Ramos (cell line): ENCODE results near the gene ZNF580.

ENCODE experiments used
- in situ Hi-C: fragments of 300-500 bp; cut with MboI; formaldehyde crosslinking; loops from one replicate; pipeline ENCODE4 v1.14.3; 2022; ENCODE audit warnings: low sequenced_read_pairs; ENCODE audit not compliant: unreplicated experiment

ZNF580 gene

GRCh38 chr19:55654868-55655647, 14.3 kb downstream of the ZNF580 start, which contains the start of gene U2AF2:
U2AF2 (plus strand) TSS chr19:55655035; CDS start chr19:55655105, 70 bp downstream.
- in situ Hi-C loops, result loop anchor here (25.0 kb wide), 1 partner anchor 1468 kb away; the partner anchor contains the start of genes MBOAT7 and TSEN34

GRCh38 chr19:55655648-55656040, 14.8 kb downstream of the ZNF580 start:
- in situ Hi-C loops, result loop anchor here (25.0 kb wide), 1 partner anchor 1468 kb away; the partner anchor contains the start of genes MBOAT7 and TSEN34

DNA sequence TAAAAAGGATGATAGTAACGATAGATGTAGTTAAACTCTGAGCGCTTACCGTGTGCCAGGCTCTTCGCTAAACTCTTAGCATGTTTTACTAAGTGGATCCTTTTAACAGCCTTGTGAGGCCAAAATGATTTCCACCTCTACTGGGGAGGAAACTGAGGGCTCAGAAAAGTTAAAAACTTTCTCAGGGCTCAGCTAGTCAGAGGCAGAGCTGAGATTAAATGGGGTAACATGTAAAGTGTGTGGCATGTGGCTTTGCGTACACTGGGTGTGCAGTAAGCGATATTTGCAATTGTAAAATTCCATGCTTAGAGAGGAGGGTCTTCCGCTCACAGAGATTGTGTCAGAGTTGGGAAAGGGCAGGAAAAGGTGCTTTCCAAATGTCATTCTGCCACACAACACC, 15.8 kb downstream of the ZNF580 start:
- in situ Hi-C loops, result loop anchor here (25.0 kb wide), 1 partner anchor 1469 kb away; the partner anchor contains the start of genes MBOAT7 and TSEN34

GRCh38 chr19:55656988-55657747, 16.4 kb downstream of the ZNF580 start:
- in situ Hi-C loops, result loop anchor here (25.0 kb wide), 1 partner anchor 1470 kb away; the partner anchor contains the start of genes MBOAT7 and TSEN34

- in situ Hi-C loops, result loop anchor here (25.0 kb wide), 1 partner anchor 1472 kb away; the partner anchor contains the start of genes MBOAT7 and TSEN34
These were observed 18.2 kb downstream of the ZNF580 start for GRCh38 chr19:55658846-55659459.

- in situ Hi-C loops, result loop anchor here (25.0 kb wide), 1 partner anchor 1473 kb away; the partner anchor contains the start of genes MBOAT7 and TSEN34
These were observed 19.0 kb downstream of the ZNF580 start for GRCh38 chr19:55659822-55660221.

DNA sequence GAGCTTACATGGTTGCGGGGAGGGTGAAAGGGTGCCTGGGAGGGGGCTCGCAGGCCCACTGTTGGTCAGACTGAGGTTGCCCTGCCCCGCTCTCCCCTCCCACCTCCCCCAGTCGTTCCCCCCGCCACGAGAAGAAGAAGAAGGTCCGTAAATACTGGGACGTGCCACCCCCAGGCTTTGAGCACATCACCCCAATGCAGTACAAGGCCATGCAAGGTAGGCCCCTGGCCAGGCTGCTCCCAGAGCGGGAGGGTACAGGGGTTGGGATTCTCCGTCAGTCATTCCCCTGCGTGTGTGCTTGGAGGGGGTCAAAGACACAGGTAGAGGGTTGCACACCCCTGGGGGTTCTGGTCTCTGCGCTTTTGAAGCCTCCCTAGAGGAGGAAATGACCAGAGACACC, 19.6 kb downstream of the ZNF580 start:
- in situ Hi-C loops, result loop anchor here (25.0 kb wide), 1 partner anchor 1473 kb away; the partner anchor contains the start of genes MBOAT7 and TSEN34

- in situ Hi-C loops, result loop anchor here (25.0 kb wide), 1 partner anchor 1474 kb away; the partner anchor contains the start of genes MBOAT7 and TSEN34
These were observed 20.2 kb downstream of the ZNF580 start for GRCh38 chr19:55660991-55661390.

- in situ Hi-C loops, result loop anchor here (25.0 kb wide), 1 partner anchor 1475 kb away; the partner anchor contains the start of genes MBOAT7 and TSEN34
These were observed 21.0 kb downstream of the ZNF580 start for GRCh38 chr19:55661826-55662225.

- in situ Hi-C loops, result loop anchor here (25.0 kb wide), 1 partner anchor 1477 kb away; the partner anchor contains the start of genes MBOAT7 and TSEN34
These were observed 23.2 kb downstream of the ZNF580 start for GRCh38 chr19:55663846-55664536.

GRCh38 chr19:55666343-55667005, 25.7 kb downstream of the ZNF580 start:
- in situ Hi-C loops, result loop anchor here (25.0 kb wide), 1 partner anchor 1479 kb away; the partner anchor contains the start of genes MBOAT7 and TSEN34

GRCh38 chr19:55667006-55667381, 26.2 kb downstream of the ZNF580 start:
- in situ Hi-C loops, result loop anchor here (25.0 kb wide), 1 partner anchor 1480 kb away; the partner anchor contains the start of genes MBOAT7 and TSEN34

DNA sequence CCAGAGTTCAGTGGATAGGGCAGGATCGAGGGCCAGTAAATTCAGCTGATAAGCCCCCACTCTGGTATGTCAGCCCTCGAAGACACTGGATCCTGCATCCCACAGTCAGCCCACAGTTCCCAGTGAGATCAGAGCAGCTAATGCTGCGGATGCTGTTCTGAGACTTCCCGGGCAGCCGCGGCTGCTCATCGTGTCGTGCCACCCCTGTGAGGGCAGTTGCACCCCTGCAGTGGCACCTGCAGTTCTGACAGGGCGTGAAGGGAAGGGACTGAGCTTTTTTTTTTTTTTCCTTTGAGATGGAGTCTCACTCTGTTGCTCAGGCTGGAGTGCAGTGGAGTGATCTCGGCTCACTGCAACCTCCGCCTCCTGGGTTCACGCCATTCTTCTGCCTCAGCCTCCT, 26.7 kb downstream of the ZNF580 start:
- in situ Hi-C loops, result loop anchor here (25.0 kb wide), 1 partner anchor 1480 kb away; the partner anchor contains the start of genes MBOAT7 and TSEN34

DNA sequence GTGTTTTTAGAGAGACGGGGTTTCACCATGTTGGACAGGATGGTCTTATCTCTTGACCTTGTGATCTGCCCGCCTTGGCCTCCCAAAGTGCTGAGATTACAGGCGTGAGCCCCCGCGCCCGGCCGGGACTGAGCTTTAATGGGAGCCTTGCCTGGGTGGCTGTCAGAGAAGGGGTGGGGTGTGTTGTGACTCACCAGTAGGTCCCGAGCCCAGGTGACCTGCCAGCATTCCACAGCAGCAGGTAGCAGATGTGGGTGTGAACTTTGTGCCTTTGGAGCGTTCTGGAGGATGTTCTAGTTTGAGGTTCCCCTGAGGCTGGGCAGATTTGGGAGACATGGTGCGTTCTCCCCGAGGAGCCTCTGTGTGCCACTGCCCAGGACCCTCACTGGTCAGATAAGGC, 27.2 kb downstream of the ZNF580 start:
- in situ Hi-C loops, result loop anchor here (25.0 kb wide), 1 partner anchor 1481 kb away; the partner anchor contains the start of genes MBOAT7 and TSEN34

DNA sequence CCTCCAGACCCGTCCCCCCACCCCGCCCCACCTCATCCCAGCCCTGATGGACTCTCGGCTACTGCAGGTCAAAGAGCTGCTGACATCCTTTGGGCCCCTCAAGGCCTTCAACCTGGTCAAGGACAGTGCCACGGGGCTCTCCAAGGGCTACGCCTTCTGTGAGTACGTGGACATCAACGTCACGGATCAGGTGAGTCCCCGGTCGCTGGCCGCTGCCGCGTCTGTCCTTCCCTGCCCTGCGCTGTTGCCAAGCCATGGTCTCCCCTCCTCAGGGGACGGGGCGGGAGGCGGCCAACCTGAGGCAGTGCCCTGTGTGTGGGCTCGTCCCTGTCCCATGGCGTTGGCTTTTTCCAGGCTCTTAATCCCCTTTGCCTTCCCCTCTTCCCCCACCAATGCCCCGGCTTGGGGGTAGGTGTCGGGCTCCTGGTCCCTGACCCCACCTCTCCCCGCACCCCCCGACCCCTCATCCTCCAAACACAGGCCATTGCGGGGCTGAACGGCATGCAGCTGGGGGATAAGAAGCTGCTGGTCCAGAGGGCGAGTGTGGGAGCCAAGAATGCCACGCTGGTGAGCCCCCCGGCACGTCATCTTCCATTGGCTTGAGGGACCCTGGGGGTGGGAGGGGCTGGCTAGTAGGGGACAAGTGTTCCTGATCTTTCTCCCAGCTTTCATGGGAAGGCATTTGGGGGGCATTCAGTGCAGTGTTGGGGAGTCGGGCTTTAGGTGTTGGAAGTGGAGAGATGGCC, 28.0 kb downstream of the ZNF580 start:
- in situ Hi-C loops, result loop anchor here (25.0 kb wide), 1 partner anchor 1481 kb away; the partner anchor contains the start of genes MBOAT7 and TSEN34

DNA sequence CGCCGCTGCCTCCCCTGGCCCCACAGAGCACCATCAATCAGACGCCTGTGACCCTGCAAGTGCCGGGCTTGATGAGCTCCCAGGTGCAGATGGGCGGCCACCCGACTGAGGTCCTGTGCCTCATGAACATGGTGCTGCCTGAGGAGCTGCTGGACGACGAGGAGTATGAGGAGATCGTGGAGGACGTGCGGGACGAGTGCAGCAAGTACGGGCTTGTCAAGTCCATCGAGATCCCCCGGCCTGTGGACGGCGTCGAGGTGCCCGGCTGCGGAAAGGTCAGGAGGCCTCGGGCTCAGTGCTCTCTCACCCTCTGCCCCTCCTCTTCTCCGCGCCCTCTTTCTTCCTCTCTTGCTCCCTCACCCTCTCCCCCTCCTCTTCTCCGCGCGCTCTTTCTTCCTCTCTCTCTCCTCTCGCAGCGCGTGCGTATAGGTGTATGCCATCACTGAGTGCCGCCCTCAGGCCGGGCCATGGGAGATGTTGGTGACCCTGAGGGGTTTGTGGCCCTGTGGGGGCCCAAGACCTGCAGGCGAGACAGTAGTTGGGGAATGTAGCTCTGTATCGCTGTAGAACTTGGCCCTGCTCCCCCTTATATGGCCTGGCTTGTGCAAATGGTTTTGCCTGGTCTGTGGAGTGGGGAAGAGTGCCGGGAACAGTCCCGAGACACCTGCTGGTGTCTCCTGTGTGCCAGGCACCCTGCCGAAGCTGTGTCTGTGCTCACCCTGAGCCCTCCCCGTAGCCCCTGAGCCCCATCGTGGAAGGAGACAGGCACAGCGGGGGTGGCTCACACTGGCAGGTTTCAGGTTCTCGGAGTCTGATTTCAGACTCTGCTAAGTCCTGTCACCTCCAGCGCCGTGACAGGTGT, 28.8 kb downstream of the ZNF580 start:
- in situ Hi-C loops, result loop anchor here (25.0 kb wide), 1 partner anchor 1482 kb away; the partner anchor contains the start of genes MBOAT7 and TSEN34
